ENCODE results near the gene TNRC18. TPM values are rescaled to one million over a fixed set of nuclear protein-coding genes. Genes with fewer than 3 reads are reported as not detected.
"Not testable (repeated sequence)": the region's sequence is repeated elsewhere in the genome, so short reads cannot be mapped to it uniquely, and the experiment has no call there.

Gene TNRC18
- total RNA-seq, 4 donors from 2014 or later, result 17.9 to 75.5 (median 48.4) TPM

GRCh38 chr7:5279734-5280133 is 143.9 kb downstream of the TNRC18 start:
- 75 to 81% methylated on average over 4 of the region's 4 CpGs for WGBS, 2 donors
- intact Hi-C loops (cut with DNase I), result no loop called here
- TF ChIP-seq POLR2A (IDR thresholded peaks at IDR 0.05) (no peak), CTCF (IDR thresholded peaks at IDR 0.05) (no peak)

GRCh38 chr7:5278766-5279165 is 144.9 kb downstream of the TNRC18 start:
- 20 to 33% methylated on average over 7 of the region's 7 CpGs for WGBS, 2 donors
- Histone ChIP-seq H3K4me1 (peaks cover 6 to 26% (median 10%) of the 10 kb centered on the region in 3 donors), H3K27me3 (peaks cover 0 to 44% (median 0%) of the 10 kb centered on the region in 4 donors), H3K9me3 (no peaks in the 10 kb centered on the region), H3K4me3 (no peak overlapping the region), H3K36me3 (no peaks in the 10 kb centered on the region), H3K27ac (no peak overlapping the region)
- DNase-seq, result no peak
- intact Hi-C loops (cut with DNase I), result no loop called here
- TF ChIP-seq POLR2A (IDR thresholded peaks at IDR 0.05) (no peak), CTCF (IDR thresholded peaks at IDR 0.05) (no peak)

More at GRCh38 chr7:5279734-5280133, 143.9 kb downstream of the TNRC18 start:
- no peak overlapping the region for H3K27ac ChIP-seq
- peaks cover 6 to 21% (median 10%) of the 10 kb centered on the region in 3 donors for H3K4me1 ChIP-seq
- peaks cover 0 to 44% (median 0%) of the 10 kb centered on the region in 4 donors for H3K27me3 ChIP-seq
- no peak overlapping the region for H3K4me3 ChIP-seq
- H3K9me3 ChIP-seq, result no peaks in the 10 kb centered on the region
- DNase-seq, result no peak
- no peaks in the 10 kb centered on the region for H3K36me3 ChIP-seq

- H3K9me3 ChIP-seq, result no peaks in the 10 kb centered on the region
- no peak for TF ChIP-seq POLR2A (IDR thresholded peaks at IDR 0.05)
- TF ChIP-seq CTCF (IDR thresholded peaks at IDR 0.05), result no peak
- peaks cover 0 to 37% (median 0%) of the 10 kb centered on the region in 4 donors for H3K27me3 ChIP-seq
- whole genome bisulfite sequencing, 2 donors, result 54% methylated on average over 10 to 11 of the region's 15 CpGs
- H3K4me1 ChIP-seq, result peaks cover 0 to 20% (median 0%) of the 10 kb centered on the region in 3 donors
- intact Hi-C loops (cut with DNase I), result no loop called here
- H3K4me3 ChIP-seq, result no peak overlapping the region
- no peak for DNase-seq
- H3K27ac ChIP-seq, result peak overlapping the region in 1 of 4 donors; percentile 25
- no peaks in the 10 kb centered on the region for H3K36me3 ChIP-seq
Measured at GRCh38 chr7:5276611-5277010, 147.0 kb downstream of the TNRC18 start.

GRCh38 chr7:5276123-5276522 is 147.5 kb downstream of the TNRC18 start:
- WGBS, 2 donors, result 50 to 91% methylated on average over 3 to 8 of the region's 14 CpGs
- peak overlapping the region in 1 of 4 donors; percentile 25 for H3K27ac ChIP-seq
- H3K4me3 ChIP-seq; H3K9me3 ChIP-seq; intact Hi-C loops (cut with DNase I); H3K36me3 ChIP-seq; DNase-seq: not testable (repeated sequence)
- peaks cover 0 to 20% (median 0%) of the 10 kb centered on the region in 3 donors for H3K4me1 ChIP-seq
- H3K27me3 ChIP-seq, result peaks cover 0 to 32% (median 0%) of the 10 kb centered on the region in 4 donors

GRCh38 chr7:5275510-5275909 is 148.1 kb downstream of the TNRC18 start:
- Histone ChIP-seq H3K4me3 (peak overlapping the region in 1 of 4 donors; percentile 12), H3K27ac (peak overlapping the region in 3 of 4 donors; percentile 10 to 48 (median 44)), H3K27me3 (peaks cover 0 to 30% (median 0%) of the 10 kb centered on the region in 4 donors), H3K4me1 (peaks cover 0 to 20% (median 0%) of the 10 kb centered on the region in 3 donors)
- WGBS, 2 donors, result 5 to 27% methylated on average over 5 of the region's 10 CpGs
- DNase-seq; intact Hi-C loops (cut with DNase I); H3K36me3 ChIP-seq; H3K9me3 ChIP-seq: not testable (repeated sequence)

- H3K9me3 ChIP-seq; intact Hi-C loops (cut with DNase I); DNase-seq; H3K36me3 ChIP-seq: not testable (repeated sequence)
- Histone ChIP-seq H3K27ac (peak overlapping the region in 3 of 4 donors; percentile 10 to 48 (median 44)), H3K4me1 (peaks cover 0 to 20% (median 0%) of the 10 kb centered on the region in 3 donors), H3K4me3 (peak overlapping the region in 1 of 4 donors; percentile 12), H3K27me3 (peaks cover 0 to 30% (median 0%) of the 10 kb centered on the region in 4 donors)
- 33% methylated on average over 3 of the region's 11 CpGs; no CpG with 5 or more reads in 1 of the 2 donors for WGBS, 2 donors
Measured at GRCh38 chr7:5274985-5275431, 148.6 kb downstream of the TNRC18 start.

All from esophagus squamous epithelium (tissue), 5 donors.